Uterus (tissue), 2 donors: Measurements from ENCODE around the gene PREPL.

ENCODE experiments used
- POLR2A ChIP-seq, 2 donors: fragments of 450-650 bp; IDR thresholded peaks; one replicate each; pipeline ENCODE4 v1.6.1; 2016; ENCODE audit warnings: antibody characterized with exemption in 2 of 2, mild to moderate bottlenecking in 1 of 2, moderate library complexity in 1 of 2
- TF ChIP-seq, protein P1 (sequence below), 4 experiments: fragments of 200-600 bp in 2 of 4; fragments of 450-650 bp in 2 of 4; sonication (generic) in 2 of 4; IDR thresholded peaks; one replicate each; pipeline ENCODE4 v1.5.1; 2016 to 2019; ENCODE audit warnings: antibody characterized with exemption in 4 of 4, mild to moderate bottlenecking in 2 of 4, moderate library complexity in 1 of 4

DNA sequence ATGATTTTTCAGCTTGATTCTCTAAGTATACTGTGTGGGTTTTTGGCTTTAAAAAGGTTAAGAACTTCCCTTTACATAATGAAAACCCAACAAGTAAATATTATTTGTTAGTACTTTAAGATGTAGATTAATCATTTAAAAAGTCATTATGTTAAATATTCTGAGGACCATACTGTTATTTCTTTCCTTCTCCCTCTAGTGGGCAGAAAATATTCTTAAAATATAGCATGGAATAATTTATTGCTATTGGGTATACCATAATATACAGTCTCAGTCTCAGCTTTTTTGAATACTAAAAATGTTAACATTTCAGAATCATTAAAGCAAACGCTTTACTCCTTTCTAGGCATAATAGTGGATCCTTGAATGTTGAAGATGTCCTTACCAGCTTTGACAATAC lies 28.6 kb upstream of the PREPL start:
- TF ChIP-seq, protein P1, sequence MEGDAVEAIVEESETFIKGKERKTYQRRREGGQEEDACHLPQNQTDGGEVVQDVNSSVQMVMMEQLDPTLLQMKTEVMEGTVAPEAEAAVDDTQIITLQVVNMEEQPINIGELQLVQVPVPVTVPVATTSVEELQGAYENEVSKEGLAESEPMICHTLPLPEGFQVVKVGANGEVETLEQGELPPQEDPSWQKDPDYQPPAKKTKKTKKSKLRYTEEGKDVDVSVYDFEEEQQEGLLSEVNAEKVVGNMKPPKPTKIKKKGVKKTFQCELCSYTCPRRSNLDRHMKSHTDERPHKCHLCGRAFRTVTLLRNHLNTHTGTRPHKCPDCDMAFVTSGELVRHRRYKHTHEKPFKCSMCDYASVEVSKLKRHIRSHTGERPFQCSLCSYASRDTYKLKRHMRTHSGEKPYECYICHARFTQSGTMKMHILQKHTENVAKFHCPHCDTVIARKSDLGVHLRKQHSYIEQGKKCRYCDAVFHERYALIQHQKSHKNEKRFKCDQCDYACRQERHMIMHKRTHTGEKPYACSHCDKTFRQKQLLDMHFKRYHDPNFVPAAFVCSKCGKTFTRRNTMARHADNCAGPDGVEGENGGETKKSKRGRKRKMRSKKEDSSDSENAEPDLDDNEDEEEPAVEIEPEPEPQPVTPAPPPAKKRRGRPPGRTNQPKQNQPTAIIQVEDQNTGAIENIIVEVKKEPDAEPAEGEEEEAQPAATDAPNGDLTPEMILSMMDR (IDR thresholded peaks at IDR 0.05), result no peak
- no peak for TF ChIP-seq POLR2A (IDR thresholded peaks at IDR 0.05)
